ENCODE results near the gene HTR7. TPM values are rescaled to one million over a fixed set of nuclear protein-coding genes. Genes with fewer than 3 reads are reported as not detected.
"Not testable (repeated sequence)": the region's sequence is repeated elsewhere in the genome, so short reads cannot be mapped to it uniquely, and the experiment has no call there.

Gene HTR7
- 0.31 and 2.3 TPM in 2 replicates for total RNA-seq (ENCODE audit: low replicate concordance)
- long read RNA-seq, result 0 reads

DNA sequence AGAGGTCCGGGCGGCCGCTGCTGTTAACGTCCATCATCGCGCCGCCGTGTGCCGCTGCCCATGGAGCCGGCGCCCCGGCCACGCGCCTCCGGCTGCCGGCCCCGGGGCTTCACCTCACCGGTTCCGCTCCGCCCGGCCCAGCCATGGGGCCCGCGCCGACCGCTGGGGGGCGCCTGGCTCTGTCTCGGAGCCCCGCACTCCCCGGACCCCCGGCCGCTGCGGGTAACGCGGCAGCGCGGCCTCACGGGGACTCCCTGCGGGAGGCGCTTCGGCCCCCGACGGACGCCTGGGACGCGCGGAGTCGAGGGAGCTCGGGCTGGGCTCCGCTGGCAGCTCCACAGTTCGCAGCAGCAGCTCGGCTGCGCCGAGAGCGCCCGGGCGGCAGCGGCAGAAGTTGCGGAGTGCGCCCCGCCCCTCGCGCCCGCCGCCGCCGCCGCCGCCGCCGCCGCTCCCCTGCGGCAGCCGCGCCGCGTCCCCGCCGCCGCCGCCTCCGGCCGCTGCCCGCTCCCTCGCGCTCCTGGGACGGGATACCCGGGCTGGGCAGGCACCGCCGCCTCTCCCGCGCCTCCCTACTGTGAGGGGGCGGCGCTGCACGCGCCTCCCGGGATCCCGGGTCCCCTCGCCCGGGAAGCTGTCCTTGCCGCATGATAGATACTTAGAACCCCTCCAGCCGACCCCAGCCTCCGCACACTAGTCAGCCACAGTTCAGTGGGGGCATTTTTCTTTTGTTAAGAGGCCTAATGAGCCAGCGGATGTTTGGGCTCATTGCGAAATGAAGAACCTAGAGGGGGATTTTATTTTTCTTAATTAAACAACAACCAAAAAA, at the start of gene HTR7:
Gene HTR7 (minus strand): TSS at position 405 of the 826 bp plus-strand sequence. CDS start 368 bp downstream, at position 37.
- Mint-ChIP-seq H3K27ac (no peak within 1 kb of the TSS), H3K4me1 (ENCODE audit: unreplicated experiment) (peaks cover 4% of the 10 kb centered on the region), H3K36me3 (no peaks in the 10 kb centered on the region), H3K9me3 (no peaks in the 10 kb centered on the region), H3K4me3 (peak within 1 kb of the TSS; percentile 91), H3K27me3 (peaks cover 84% of the 10 kb centered on the region)
- peak; percentile 79 for DNase-seq (ENCODE audit: extremely low spot score, unreplicated experiment)
- TF ChIP-seq, protein P1, sequence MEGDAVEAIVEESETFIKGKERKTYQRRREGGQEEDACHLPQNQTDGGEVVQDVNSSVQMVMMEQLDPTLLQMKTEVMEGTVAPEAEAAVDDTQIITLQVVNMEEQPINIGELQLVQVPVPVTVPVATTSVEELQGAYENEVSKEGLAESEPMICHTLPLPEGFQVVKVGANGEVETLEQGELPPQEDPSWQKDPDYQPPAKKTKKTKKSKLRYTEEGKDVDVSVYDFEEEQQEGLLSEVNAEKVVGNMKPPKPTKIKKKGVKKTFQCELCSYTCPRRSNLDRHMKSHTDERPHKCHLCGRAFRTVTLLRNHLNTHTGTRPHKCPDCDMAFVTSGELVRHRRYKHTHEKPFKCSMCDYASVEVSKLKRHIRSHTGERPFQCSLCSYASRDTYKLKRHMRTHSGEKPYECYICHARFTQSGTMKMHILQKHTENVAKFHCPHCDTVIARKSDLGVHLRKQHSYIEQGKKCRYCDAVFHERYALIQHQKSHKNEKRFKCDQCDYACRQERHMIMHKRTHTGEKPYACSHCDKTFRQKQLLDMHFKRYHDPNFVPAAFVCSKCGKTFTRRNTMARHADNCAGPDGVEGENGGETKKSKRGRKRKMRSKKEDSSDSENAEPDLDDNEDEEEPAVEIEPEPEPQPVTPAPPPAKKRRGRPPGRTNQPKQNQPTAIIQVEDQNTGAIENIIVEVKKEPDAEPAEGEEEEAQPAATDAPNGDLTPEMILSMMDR (conservative IDR thresholded peaks at IDR 0.05), result peak; percentile 74

DNA sequence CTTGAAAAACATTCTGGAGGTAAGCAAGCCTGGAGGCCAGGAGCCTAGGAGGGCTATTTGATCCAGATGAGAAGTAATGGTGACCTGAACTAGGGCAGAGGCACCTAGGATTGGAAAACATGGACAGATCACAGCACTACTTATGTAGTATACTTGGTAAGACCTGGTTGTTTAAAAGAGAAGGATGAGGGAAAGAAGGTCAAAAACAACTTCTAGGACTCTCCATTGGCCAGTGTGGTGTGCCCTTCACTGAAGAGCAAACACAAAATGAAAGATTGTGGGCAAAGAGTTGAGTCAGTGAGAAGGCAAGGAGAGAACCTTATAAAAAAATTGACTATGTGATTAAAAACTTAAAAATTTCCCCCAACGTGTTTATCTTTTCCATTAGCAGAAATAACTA, 48.8 kb upstream of the HTR7 start:
- DNase-seq (ENCODE audit: extremely low spot score, unreplicated experiment), result no peak
- Mint-ChIP-seq H3K9me3 (no peaks in the 10 kb centered on the region), H3K27me3 (no peaks in the 10 kb centered on the region), H3K36me3 (peaks cover 21% of the 10 kb centered on the region), H3K27ac (no peak overlapping the region), H3K4me1 (ENCODE audit: unreplicated experiment) (peaks cover under 1% of the 10 kb centered on the region), H3K4me3 (no peak overlapping the region)
- TF ChIP-seq, protein P1 (conservative IDR thresholded peaks at IDR 0.05), result no peak

DNA sequence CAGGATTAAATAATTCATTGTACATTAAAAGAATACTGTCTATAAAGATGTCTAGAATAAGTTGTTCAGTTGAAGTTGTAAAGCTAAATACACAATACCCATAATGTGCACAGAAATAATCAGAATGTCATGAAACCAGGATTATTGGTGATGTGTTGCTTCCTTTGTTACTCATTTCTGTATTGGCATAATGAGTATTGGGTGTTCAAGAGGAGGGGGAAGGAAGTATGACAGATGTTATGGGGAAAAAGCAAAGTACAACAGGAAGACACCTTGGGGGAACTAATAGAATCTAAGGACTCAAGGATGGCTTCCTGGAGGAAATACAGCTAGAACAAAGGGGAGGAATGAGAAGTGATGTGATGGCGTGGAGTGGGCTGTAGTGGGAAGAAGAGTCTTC, 48.1 kb upstream of the HTR7 start:
- no peaks in the 10 kb centered on the region for H3K4me1 Mint-ChIP-seq (ENCODE audit: unreplicated experiment)
- no peaks in the 10 kb centered on the region for H3K9me3 Mint-ChIP-seq
- H3K36me3 Mint-ChIP-seq, result peaks cover 21% of the 10 kb centered on the region
- no peaks in the 10 kb centered on the region for H3K27me3 Mint-ChIP-seq
- no peak overlapping the region for H3K4me3 Mint-ChIP-seq
- no peak for DNase-seq (ENCODE audit: extremely low spot score, unreplicated experiment)
- TF ChIP-seq, protein P1 (conservative IDR thresholded peaks at IDR 0.05), result no peak
- no peak overlapping the region for H3K27ac Mint-ChIP-seq

DNA sequence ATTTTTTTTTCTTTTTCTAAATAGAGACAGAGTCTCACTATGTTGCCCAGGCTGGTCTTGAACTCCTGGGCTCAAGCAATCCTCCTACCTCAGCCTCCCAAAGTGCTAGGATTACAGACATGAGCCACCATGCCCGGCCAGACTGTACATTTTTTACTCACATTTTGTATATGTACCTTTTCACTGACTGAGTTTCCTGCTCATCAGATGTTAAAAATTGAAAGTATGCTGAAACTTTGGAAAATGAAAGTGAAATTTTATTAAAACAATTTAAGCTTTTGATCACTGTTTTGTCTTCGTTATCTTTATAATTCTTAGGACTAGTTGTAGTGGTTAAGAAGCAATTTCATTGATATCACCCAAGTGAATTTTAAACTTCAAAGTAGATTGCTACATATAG, 39.1 kb upstream of the HTR7 start:
- H3K9me3 Mint-ChIP-seq; H3K4me1 Mint-ChIP-seq (ENCODE audit: unreplicated experiment); H3K27me3 Mint-ChIP-seq; H3K27ac Mint-ChIP-seq; DNase-seq (ENCODE audit: extremely low spot score, unreplicated experiment); H3K4me3 Mint-ChIP-seq: not testable (repeated sequence)
- peaks cover 17% of the 10 kb centered on the region for H3K36me3 Mint-ChIP-seq

DNA sequence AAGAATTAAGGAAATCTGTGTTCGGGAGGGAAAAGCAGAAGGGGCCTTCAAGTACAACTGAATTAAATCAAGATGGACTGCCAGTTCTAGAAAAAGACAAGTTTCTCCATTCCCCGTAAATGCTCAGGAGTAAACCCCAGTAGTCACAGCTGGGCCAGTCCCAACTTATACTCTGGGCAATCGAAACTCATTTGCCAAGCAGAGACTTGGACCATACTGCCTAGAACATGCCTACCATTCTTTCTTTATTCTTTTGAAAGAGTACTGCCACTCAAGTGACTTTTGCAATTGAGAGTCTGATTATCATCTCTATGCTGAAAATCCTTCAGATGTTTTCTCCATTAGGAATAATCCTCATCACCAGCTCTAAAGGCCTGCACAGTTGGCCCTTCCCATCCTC, 35.4 kb upstream of the HTR7 start:
- H3K4me3 Mint-ChIP-seq, result no peak overlapping the region
- no peak overlapping the region for H3K27ac Mint-ChIP-seq
- H3K36me3 Mint-ChIP-seq, result peaks cover 24% of the 10 kb centered on the region
- no peaks in the 10 kb centered on the region for H3K9me3 Mint-ChIP-seq
- H3K27me3 Mint-ChIP-seq, result no peaks in the 10 kb centered on the region
- TF ChIP-seq, protein P1 (conservative IDR thresholded peaks at IDR 0.05), result no peak
- H3K4me1 Mint-ChIP-seq (ENCODE audit: unreplicated experiment), result no peaks in the 10 kb centered on the region
- DNase-seq (ENCODE audit: extremely low spot score, unreplicated experiment), result no peak

DNA sequence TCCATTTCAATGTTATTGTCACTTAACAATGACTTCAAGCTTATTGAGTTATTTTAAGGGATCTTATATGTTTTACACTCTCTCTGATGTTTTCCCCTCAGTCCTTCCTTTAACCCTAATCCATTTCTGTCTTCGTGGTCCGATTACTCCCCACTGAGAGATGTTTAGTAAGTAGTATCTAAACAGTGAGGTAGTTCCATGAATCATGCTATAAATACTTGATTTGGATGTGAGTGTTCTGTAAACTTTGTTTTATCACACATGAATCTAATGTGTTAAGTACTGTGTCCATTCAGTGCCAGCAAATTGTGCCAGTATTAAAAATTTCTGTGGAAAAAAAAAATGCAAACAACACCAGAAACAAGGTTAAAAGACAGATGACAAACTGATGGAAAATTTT, 32.5 kb upstream of the HTR7 start:
- H3K27me3 Mint-ChIP-seq, result no peaks in the 10 kb centered on the region
- DNase-seq (ENCODE audit: extremely low spot score, unreplicated experiment), result no peak
- TF ChIP-seq, protein P1 (conservative IDR thresholded peaks at IDR 0.05), result no peak
- H3K9me3 Mint-ChIP-seq, result no peaks in the 10 kb centered on the region
- no peak overlapping the region for H3K4me3 Mint-ChIP-seq
- no peaks in the 10 kb centered on the region for H3K4me1 Mint-ChIP-seq (ENCODE audit: unreplicated experiment)
- H3K27ac Mint-ChIP-seq, result no peak overlapping the region
- H3K36me3 Mint-ChIP-seq, result peaks cover 36% of the 10 kb centered on the region
